Activated naive CD4-positive, alpha-beta T cell (primary cell): Measurements from ENCODE around the gene IFIT5.
A peak's percentile ranks its signal among the peaks of the same experiment; 100 is the strongest.
"Not testable (repeated sequence)": the region's sequence is repeated elsewhere in the genome, so short reads cannot be mapped to it uniquely, and the experiment has no call there.

Experiments used
- DNase-seq, 4 experiments: peaks; one replicate each; lab custom pipeline; 2025; lab: John Stamatoyannopoulos, UW

IFIT5 gene

GRCh38 chr10:89414146-89414878 is at the start of gene IFIT5:
IFIT5 (plus strand) TSS chr10:89414568; CDS start chr10:89414799, 231 bp downstream.
- peak; percentile 17 to 63 (median 39) for DNase-seq

GRCh38 chr10:89367529-89367928 is 46.8 kb upstream of the IFIT5 start:
- DNase-seq = no peak

- DNase-seq = no peak
Observed at GRCh38 chr10:89368129-89368528, 46.2 kb upstream of the IFIT5 start.

GRCh38 chr10:89369156-89370105 is 44.9 kb upstream of the IFIT5 start:
- no peak for DNase-seq

- DNase-seq = no peak
Observed at GRCh38 chr10:89371079-89371478, 43.3 kb upstream of the IFIT5 start.

GRCh38 chr10:89371987-89372386 is 42.4 kb upstream of the IFIT5 start:
- DNase-seq = no peak

GRCh38 chr10:89373916-89374711 is 40.3 kb upstream of the IFIT5 start:
- DNase-seq = no peak

GRCh38 chr10:89374713-89375141 is 39.6 kb upstream of the IFIT5 start:
- DNase-seq = no peak

GRCh38 chr10:89377705-89378637 is 36.4 kb upstream of the IFIT5 start, which contains the start of gene IFIT1B:
IFIT1B (plus strand) TSS chr10:89378056; CDS start chr10:89378136, 80 bp downstream.
- no peak for DNase-seq

- DNase-seq = no peak
Observed at GRCh38 chr10:89379103-89379502, 35.3 kb upstream of the IFIT5 start.

GRCh38 chr10:89382757-89383156 is 31.6 kb upstream of the IFIT5 start:
- DNase-seq = no peak

- DNase-seq = no peak
Observed at GRCh38 chr10:89384474-89385340, 29.7 kb upstream of the IFIT5 start.

- DNase-seq = no peak
Observed at GRCh38 chr10:89388806-89389205, 25.6 kb upstream of the IFIT5 start.

GRCh38 chr10:89389254-89389653 is 25.1 kb upstream of the IFIT5 start:
- no peak for DNase-seq

- no peak for DNase-seq
Observed at GRCh38 chr10:89390476-89391225, 23.7 kb upstream of the IFIT5 start.

- not testable (repeated sequence) for DNase-seq
Observed at GRCh38 chr10:89391226-89391576, 23.2 kb upstream of the IFIT5 start.

GRCh38 chr10:89391907-89392756 is 22.2 kb upstream of the IFIT5 start, which contains the start of gene IFIT1:
IFIT1 (plus strand) TSS chr10:89392623; CDS start chr10:89392713, 90 bp downstream.
- DNase-seq = peak in 2 of 4 experiments; percentile 15 to 27

- no peak for DNase-seq
Observed at GRCh38 chr10:89392974-89393373, 21.4 kb upstream of the IFIT5 start.
